Epithelial cell of prostate (primary cell): ENCODE measurements around the gene RAB31.
A peak's percentile ranks its signal among the peaks of the same experiment; 100 is the strongest.
"Not testable (repeated sequence)": the region's sequence is repeated elsewhere in the genome, so short reads cannot be mapped to it uniquely, and the experiment has no call there.

ENCODE experiments used
- DNase-seq: peaks from one replicate; pipeline ENCODE4 v3.0.0-alpha.2; 2011; ENCODE audit warnings: low read depth, low spot score
- H3K27ac ChIP-seq: fragments of 450-650 bp; 2 replicates; pipeline ENCODE4 v1.5.1; 2017; ENCODE audit warnings: mild to moderate bottlenecking

RAB31 gene

DNA sequence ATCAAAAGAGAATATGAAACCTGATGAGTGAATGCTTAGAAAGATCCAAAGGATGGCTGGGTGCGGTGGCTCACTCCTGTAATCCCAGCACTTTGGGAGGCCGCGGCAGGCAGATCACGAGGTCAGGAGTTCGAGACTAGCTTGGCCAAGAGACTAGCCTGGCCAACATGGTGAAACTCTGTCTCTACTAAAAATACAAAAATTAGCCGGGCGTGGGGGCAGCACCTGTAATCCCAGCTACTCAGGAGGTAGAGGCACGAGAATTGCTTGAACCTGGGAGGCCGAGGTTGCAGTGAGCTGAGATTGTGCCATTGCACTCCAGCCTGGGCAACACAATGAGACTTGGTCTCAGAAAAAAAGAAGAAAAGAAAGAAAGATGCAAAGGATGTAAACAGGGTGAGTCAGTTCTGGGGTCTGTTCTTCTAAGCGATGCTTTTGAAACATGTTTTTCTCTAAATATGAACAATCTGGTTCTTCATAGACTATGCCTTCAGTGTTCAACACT lies 189.7 kb downstream of the RAB31 start:
- not testable (repeated sequence) for H3K27ac ChIP-seq, DNase-seq

DNA sequence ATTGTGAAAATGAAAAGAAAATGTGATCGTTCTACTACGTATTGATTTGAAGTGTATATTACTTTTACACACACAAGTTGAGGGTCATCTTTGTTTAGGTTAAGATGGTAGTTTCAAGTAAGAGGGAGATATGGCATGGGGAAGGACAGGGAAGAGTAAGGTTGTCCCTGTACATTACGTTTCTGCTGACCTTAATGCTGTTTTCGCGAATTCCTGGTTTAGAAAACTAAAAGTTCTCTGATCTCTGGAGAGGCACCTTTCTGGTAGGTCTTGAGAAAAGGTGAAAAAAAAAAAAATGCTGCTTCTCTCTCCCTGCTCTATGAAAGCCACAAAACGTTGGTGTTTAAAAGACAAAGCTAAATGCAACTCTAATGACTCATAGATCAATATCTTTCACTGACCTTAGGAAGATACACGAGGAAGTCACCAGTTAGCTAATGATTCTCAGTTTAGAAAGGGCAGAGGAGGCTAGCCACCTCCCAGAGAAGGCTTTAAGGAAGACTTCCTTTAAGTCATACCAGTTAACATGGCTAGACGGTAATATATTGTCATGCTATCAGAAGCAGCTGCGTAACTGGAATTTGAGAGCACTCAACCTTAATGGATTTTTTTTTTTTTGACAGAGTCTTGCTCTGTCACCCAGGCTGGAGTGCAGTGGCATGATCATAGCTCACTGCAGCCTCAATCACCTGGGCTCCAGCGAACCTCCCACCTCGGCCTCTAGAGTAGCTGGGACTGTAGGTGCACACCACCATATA lies 190.9 kb downstream of the RAB31 start:
- H3K27ac ChIP-seq: peak overlapping the region; percentile 55
- DNase-seq: peak; percentile 78

DNA sequence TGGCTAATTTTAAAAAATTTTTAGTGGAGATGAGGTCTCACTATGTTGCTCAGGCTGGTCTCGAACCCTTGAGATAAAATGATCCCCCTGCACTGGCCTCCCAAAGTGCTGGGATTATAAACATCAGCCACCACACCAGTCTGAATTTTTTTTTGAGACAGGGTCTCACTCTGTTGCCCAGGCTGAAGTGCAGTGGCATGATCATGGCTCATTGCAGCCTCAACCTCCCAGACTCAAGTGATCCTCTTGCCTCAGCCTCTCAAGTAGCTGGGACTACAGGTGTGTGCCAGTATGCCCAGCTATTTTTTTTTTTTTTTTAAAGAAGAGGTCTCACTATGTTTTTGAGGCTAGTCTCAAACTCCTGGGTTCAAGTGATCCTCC lies 191.4 kb downstream of the RAB31 start:
- DNase-seq: not testable (repeated sequence)
- H3K27ac ChIP-seq: peak overlapping the region; percentile 55

DNA sequence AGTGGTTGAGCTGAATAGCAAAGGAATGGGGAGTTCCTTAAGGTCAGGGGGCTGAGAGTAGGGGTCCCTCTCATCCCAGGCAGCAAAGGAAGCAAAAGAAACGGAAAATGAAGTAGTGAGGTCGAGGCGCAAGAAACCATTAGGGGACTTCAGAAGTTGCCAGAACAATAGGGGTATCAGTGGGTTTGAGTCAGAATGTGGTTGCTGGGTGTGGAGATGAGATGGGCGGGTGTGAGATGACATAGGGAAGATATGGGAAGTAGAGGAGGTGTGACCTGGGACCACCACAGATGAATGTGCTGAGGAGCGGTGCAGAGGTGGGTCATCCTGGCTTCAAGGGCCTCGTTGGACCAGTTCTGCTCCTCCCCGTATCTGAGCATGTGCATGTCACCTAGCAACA lies 192.6 kb downstream of the RAB31 start:
- no peak overlapping the region for H3K27ac ChIP-seq
- no peak for DNase-seq

DNA sequence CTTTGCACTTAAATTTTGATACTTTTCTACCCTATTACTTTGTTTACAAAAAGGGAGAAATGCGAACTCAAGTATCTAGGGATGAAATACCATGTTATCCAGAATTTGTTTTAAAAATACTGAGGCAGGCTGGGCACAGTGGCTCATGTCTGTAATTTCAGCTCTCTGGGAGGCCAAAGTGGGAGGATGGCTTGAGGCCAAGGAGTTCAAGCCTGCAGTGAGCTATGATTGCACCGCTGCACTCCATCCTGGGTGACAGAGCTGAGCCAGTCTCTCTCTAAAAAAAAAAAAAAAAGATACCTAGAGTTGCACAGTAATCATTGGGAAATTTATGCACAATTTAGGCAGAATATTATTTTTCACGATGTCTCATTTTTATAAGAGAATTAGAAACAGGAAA lies 193.3 kb downstream of the RAB31 start:
- no peak for DNase-seq
- H3K27ac ChIP-seq: no peak overlapping the region

DNA sequence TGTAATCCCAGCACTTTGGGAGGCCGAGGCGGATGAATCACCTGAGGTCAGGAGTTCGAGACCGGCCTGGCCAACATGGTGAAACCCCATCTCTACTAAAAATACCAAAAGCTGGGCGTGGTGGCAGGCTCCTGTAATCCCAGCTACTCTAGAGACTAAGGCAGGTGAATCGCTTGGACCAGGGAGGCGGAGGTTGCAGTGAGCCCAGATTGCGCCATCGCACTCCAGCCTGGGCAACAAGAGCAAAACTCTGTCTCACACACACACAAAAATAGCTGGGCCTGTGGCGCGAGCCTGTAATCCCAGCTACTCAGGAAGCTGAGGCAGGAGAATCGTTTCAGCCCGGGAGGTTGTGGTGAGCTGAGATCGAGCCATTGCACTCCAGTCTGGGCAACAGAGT lies 194.2 kb downstream of the RAB31 start:
- DNase-seq, H3K27ac ChIP-seq: not testable (repeated sequence)

DNA sequence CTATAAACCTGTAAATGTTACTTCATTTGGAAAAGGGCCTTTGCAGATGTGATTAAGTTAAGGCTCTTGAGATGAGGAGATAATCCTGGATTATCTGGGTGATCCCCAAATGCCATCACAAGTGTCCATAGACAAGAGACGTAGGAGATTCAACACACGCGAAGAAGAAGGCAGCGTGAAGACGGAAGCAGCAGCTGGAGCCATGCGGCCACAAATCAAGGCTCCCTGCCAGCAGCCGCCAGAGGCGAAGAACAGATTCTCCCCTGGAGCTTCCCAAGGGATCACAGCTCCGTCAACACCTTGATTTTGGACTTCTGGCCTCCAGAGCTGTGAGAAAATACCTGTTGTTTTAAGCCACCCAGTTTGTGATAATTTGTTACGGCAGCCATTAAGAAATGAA lies 194.7 kb downstream of the RAB31 start:
- H3K27ac ChIP-seq: no peak overlapping the region
- DNase-seq: no peak

DNA sequence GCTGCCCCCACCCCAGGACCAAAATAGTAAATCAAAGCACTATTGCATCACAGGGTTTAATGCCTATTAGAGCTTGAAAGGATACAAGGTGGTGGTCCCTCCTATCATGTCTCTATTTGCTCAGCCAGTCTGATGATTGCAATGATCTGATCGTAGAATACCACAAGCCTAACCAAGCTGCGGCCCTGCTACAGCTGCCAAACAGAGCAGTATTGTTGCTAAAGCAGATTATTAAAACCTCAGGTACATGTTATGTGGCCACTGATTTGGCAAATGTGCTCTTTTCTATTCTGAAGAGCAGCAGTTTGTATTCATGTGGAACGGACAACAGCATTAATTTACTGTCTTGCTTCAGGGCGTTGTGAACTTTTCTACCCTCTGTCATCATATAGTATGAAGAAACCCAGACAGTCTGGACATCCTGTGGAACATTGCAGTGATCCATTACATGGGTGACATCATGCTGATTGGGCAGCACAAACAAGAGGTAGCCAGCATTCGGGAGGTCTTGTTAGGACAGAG lies 197.4 kb downstream of the RAB31 start:
- DNase-seq: no peak

DNA sequence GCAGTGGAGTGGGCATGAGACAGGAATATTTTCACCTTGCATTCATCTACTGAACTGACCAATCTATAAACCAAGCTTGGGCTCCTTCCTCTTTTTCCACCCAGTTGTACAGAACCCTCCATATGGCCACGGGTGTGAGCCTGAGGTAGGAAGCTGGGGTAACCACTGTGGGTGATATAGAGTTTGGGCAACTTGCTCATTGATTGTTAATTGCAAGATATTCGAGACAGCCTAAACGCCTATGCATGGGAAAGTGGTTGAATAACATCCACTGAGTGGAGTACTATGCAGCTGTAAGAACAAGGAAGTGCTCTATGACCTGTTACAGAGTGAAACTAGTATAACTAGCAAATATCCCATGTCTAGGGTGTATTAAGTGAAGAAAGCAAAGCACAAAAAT lies 198.4 kb downstream of the RAB31 start:
- no peak for DNase-seq
- H3K27ac ChIP-seq: peak overlapping the region; percentile 75

More for the DNA sequence above, 197.4 kb downstream of the RAB31 start:
- H3K27ac ChIP-seq: peak overlapping the region; percentile 75

DNA sequence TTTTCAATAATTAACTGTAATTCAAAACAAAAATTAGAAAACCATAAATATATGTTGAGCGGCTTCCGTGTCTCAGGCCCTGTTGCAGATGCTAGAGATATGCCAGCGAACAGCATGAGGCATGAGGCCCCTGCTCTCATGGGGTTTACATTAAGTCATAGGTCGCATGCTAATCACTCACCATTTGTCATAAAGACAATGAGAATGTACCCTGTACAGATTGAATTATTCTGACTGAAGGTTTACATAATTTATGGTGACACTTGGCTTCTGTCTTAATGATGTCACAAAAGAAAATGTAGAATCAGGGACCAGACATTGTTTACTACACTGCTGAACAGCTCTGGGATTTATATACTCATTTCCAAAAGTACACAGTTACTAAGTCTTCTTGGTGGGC lies 199.8 kb downstream of the RAB31 start:
- no peak for DNase-seq
- H3K27ac ChIP-seq: no peak overlapping the region

DNA sequence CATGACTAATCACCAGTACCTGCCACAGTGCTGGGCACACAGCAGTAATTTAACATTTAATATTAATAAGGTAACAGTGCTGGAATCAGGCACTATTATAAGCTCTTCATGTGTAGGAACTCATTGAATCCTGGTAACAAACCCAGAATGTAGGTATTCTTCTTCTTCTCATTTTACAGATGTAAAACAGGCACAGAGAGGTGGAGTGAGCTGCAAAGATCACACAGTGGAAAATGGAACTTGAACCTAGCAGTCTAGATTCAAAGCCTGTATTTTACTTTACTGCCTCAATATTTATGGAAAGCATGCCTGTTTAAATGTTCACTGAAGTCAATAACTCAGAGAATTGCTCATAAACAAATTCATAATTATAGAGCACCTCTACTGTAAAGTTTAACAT lies 202.0 kb downstream of the RAB31 start:
- H3K27ac ChIP-seq: no peak overlapping the region
- no peak for DNase-seq

DNA sequence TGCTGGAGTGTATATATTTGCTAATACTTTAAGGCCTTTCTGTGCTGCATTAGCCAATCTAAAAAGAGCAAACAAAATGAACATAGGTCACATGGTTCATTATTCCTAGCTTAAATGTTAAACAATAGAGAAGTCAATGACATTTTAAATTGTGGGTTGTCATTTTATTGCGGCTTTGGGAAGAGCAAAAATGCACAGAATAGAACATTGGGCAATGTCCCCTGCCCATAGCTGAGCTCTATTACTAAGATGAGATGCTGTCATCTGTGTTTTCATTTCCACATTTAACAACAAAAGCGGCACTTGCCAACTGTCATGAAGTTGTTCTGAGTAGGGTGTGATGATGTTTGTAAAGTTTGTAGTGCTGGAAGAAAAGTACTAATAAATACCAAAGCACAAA lies 202.6 kb downstream of the RAB31 start:
- H3K27ac ChIP-seq: no peak overlapping the region
- no peak for DNase-seq

DNA sequence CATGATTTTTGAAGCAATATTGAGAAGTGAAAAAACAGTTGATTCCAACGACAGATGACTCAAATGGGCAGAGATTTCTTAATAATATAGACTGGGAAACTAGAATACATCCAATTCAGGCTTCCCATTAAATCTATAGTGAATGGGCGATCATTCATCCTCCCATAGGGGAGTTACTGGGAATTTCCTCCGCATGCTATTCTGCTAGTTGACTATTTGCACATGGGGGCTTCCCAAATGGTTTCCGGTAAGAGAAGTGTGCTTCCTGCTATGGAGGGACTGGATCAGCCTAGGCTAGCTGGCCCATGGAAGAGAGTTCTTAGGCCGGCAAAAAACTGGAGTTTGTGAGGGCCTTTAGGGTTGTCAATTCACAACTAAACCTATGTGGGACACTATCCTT lies 203.1 kb downstream of the RAB31 start:
- DNase-seq: no peak

More for the DNA sequence above, 203.1 kb downstream of the RAB31 start:
- no peak overlapping the region for H3K27ac ChIP-seq
